ENCODE data around the gene NPVF. TPM values are rescaled to one million over a fixed set of nuclear protein-coding genes. Genes with fewer than 3 reads are reported as not detected.

Gene NPVF
- total and polyA plus RNA-seq, 2 of the 8 experiments (the other 6 are each of a cell fraction or from before 2014, with no cell fraction given), result not detected

- TF ChIP-seq SRF (IDR thresholded peaks at IDR 0.05; ENCODE audit: low read depth, low read length) (no peak), JUND (IDR thresholded peaks at IDR 0.05; ENCODE audit: low read length) (no peak)
These were observed 5.1 kb downstream of the NPVF start (continued) for GRCh38 chr7:25223206-25223605.

All from H1 (cell line).